Measurements from ENCODE around the gene RBMS2.

DNA sequence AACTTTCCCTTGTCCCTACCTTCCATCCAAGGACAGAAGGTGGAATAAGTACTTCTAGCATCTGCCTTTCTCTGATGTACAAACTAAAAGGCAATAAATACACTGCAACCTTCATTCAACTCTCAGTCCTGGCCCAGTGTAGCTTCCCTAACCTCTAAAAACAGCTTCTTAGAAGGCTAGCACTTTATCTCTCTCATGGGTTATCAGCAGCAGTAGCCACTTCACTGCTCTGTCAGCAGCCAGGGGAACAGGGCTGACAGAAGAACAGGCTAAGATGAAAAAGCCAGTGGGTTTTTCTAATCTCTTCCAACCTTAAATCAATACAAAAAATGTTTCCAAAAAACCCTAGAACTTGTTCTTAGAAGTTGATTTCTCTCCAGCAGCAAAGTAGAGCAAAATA is 95.3 kb downstream of the RBMS2 start:
- TF ChIP-seq, protein P1, sequence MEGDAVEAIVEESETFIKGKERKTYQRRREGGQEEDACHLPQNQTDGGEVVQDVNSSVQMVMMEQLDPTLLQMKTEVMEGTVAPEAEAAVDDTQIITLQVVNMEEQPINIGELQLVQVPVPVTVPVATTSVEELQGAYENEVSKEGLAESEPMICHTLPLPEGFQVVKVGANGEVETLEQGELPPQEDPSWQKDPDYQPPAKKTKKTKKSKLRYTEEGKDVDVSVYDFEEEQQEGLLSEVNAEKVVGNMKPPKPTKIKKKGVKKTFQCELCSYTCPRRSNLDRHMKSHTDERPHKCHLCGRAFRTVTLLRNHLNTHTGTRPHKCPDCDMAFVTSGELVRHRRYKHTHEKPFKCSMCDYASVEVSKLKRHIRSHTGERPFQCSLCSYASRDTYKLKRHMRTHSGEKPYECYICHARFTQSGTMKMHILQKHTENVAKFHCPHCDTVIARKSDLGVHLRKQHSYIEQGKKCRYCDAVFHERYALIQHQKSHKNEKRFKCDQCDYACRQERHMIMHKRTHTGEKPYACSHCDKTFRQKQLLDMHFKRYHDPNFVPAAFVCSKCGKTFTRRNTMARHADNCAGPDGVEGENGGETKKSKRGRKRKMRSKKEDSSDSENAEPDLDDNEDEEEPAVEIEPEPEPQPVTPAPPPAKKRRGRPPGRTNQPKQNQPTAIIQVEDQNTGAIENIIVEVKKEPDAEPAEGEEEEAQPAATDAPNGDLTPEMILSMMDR (IDR thresholded peaks at IDR 0.05) = no peak
- TF ChIP-seq POLR2A (IDR thresholded peaks at IDR 0.05) = no peak
